K562 (cell line): ENCODE measurements around the gene SMYD1. TPM values are rescaled to one million over a fixed set of nuclear protein-coding genes. Genes with fewer than 3 reads are reported as not detected.

Experiments
- ATAC-seq: fragments of 200-7000 bp; cut with Tn5 transposase; 3 replicates; pipeline ENCODE4 v1.9.1; 2020; ENCODE audit warnings: moderate library complexity
- BruUV-seq: library from RNA; stranded (reverse); fragments of 400-500 nt; replicated peaks from 2 replicates; lab custom pipeline; 2021; lab: Mats Ljungman, UMichigan
- CTCF ChIA-PET: fragments of 300-600 bp; formaldehyde crosslinking; extraction: SDS; loops from one replicate; lab custom pipeline; 2021; ENCODE audit warnings: low intra/inter-chr PET ratio; lab: Yijun Ruan, JAX
- POLR2A ChIA-PET: fragments of 300-600, 350-650 bp; sonication (Branson Sonifier 250); formaldehyde crosslinking; extraction: SDS; loops from one replicate; lab custom pipeline; 2021; ENCODE audit warnings: antibody characterized with exemption, inconsistent platforms; lab: Yijun Ruan, JAX
- DNase-seq, 4 experiments: peaks; one replicate each; pipeline versions ENCODE4 v3.0.0 to v3.0.0-alpha.2; 2011 to 2018; ENCODE audit warnings: low spot score in 3 of 4, mixed read lengths in 3 of 4; ENCODE audit errors: extremely low read depth in 1 of 4
- FAIRE-seq: peaks from 2 replicates; lab custom pipeline; 2011; peaks lifted over from hg19 to GRCh38; lab: Jason Lieb, UNC
- H2AFZ ChIP-seq: 2 replicates; pipeline ENCODE4 v1.6.0; 2011; ENCODE audit warnings: low read depth, low read length, control low read depth, inconsistent platforms
- H3K27ac ChIP-seq: fragments of 200-600 bp; 3 replicates; pipeline ENCODE4 v1.8.0; 2011; ENCODE audit warnings: low read depth, mild to moderate bottlenecking, control low read depth, inconsistent platforms, low read length, moderate library complexity, mixed read lengths; ENCODE audit errors: extremely low read depth
- H3K27me3 ChIP-seq, 2 experiments: fragments of 300-600 bp in 1 of 2; 2 replicates in 1 of 2; 3 replicates in 1 of 2; pipeline versions ENCODE4 v1.6.0 to v1.8.0; 2011; ENCODE audit warnings: inconsistent platforms in 2 of 2, low read length in 2 of 2, mild to moderate bottlenecking in 1 of 2, mixed read lengths in 1 of 2, moderate library complexity in 1 of 2; ENCODE audit not compliant: control insufficient read depth in 2 of 2, insufficient read depth in 2 of 2
- H3K36me3 ChIP-seq: fragments of 300-600 bp; 3 replicates; pipeline ENCODE4 v1.8.0; 2011; ENCODE audit warnings: mild to moderate bottlenecking, low read length, inconsistent platforms; ENCODE audit not compliant: control insufficient read depth, insufficient read depth
- H3K4me1 ChIP-seq, 2 experiments: fragments of 200-600 bp in 1 of 2; replicated peaks in 1 of 2; 2 replicates in 1 of 2; 3 replicates in 1 of 2; pipeline versions ENCODE4 v1.5.1 to v1.8.0; 2011; ENCODE audit warnings: inconsistent platforms in 2 of 2, low read length in 2 of 2, mild to moderate bottlenecking in 1 of 2, mixed read lengths in 1 of 2, moderate library complexity in 1 of 2; ENCODE audit not compliant: control insufficient read depth in 2 of 2, insufficient read depth in 2 of 2
- H3K4me2 ChIP-seq: 2 replicates; pipeline ENCODE4 v1.6.1; 2011; ENCODE audit warnings: low read length, control low read depth, inconsistent platforms, mixed read lengths; ENCODE audit not compliant: insufficient read depth
- H3K4me3 ChIP-seq: fragments of 200-600 bp; sonication (generic), shearing (Covaris generic); 2 replicates; pipeline ENCODE4 v1.5.1; 2016; ENCODE audit warnings: control low read depth, inconsistent platforms
- H3K79me2 ChIP-seq: fragments of 200-600 bp; 3 replicates; pipeline ENCODE4 v1.8.0; 2011; ENCODE audit warnings: low read length, inconsistent platforms; ENCODE audit not compliant: control insufficient read depth, insufficient read depth
- H3K9ac ChIP-seq, 2 experiments: 2 replicates each; pipeline versions ENCODE4 v1.6.0 to v1.6.1; 2011; ENCODE audit warnings: low read depth in 2 of 2, low read length in 2 of 2, control low read depth in 1 of 2, inconsistent platforms in 1 of 2, mild to moderate bottlenecking in 1 of 2, mixed read lengths in 1 of 2; ENCODE audit not compliant: insufficient read depth in 1 of 2
- H3K9me1 ChIP-seq: one replicate; pipeline ENCODE4 v1.6.0; 2011; ENCODE audit warnings: inconsistent platforms, mild to moderate bottlenecking, low read length, moderate library complexity; ENCODE audit not compliant: control insufficient read depth, insufficient read depth
- H3K9me3 ChIP-seq: replicated peaks from 2 replicates; pipeline ENCODE4 v1.5.1; 2011; ENCODE audit warnings: low read depth, low read length, inconsistent platforms; ENCODE audit not compliant: control insufficient read depth, insufficient read depth
- H4K20me1 ChIP-seq: replicated peaks from 2 replicates; pipeline ENCODE4 v1.6.1; 2011; ENCODE audit warnings: low read length, inconsistent platforms, mixed read lengths; ENCODE audit not compliant: control insufficient read depth, insufficient read depth
- C11orf30 ChIP-seq: fragments of 450-650 bp; IDR thresholded peaks from 2 replicates; pipeline ENCODE4 v1.6.1; 2016; ENCODE audit warnings: low read depth, mild to moderate bottlenecking
- CEBPB ChIP-seq: fragments of 450-650 bp; IDR thresholded peaks from 2 replicates; pipeline ENCODE4 v1.6.1; 2016; ENCODE audit warnings: missing genetic modification characterization, missing compliant biosample characterization
- GABPA ChIP-seq: fragments of 200-800 bp; sonication (Bioruptor generic); conservative IDR thresholded peaks from 2 replicates; pipeline ENCODE4 v1.6.1; 2016; ENCODE audit warnings: low read depth, missing genetic modification characterization, missing compliant biosample characterization
- MAFG ChIP-seq: fragments of 450-650 bp; conservative IDR thresholded peaks from 2 replicates; pipeline ENCODE4 v1.6.1; 2016; ENCODE audit warnings: missing genetic modification characterization, missing compliant biosample characterization
- MCM3 ChIP-seq: fragments of 450-650 bp; IDR thresholded peaks from 2 replicates; pipeline ENCODE4 v1.6.1; 2016
- NFE2 ChIP-seq: IDR thresholded peaks from 2 replicates; pipeline ENCODE4 v1.6.1; 2014; ENCODE audit warnings: antibody characterized with exemption, low read depth
- NFIC ChIP-seq: fragments of 450-650 bp; IDR thresholded peaks from 2 replicates; pipeline ENCODE4 v1.6.1; 2017; ENCODE audit warnings: mild to moderate bottlenecking, inconsistent platforms
- PHTF2 ChIP-seq: fragments of 250-450 bp; sonication (Bioruptor Pico); IDR thresholded peaks from 2 replicates; pipeline ENCODE4 v1.5.0; 2021; ENCODE audit warnings: mild to moderate bottlenecking
- SMAD2 ChIP-seq: fragments of 150-350 bp; IDR thresholded peaks from 2 replicates; pipeline ENCODE4 v1.6.1; 2014; ENCODE audit warnings: low read depth, mild to moderate bottlenecking, low read length
- SPI1 ChIP-seq: IDR thresholded peaks from 2 replicates; pipeline ENCODE4 v1.6.1; 2011; ENCODE audit warnings: low read depth, low read length, control low read depth, borderline replicate concordance
- ZNF212 ChIP-seq: fragments of 450-650 bp; formaldehyde crosslinking; IDR thresholded peaks from 2 replicates; pipeline ENCODE4 v1.4.0; 2020; ENCODE audit warnings: mild to moderate bottlenecking
- ZNF316 ChIP-seq: fragments of 450-650 bp; IDR thresholded peaks from 2 replicates; pipeline ENCODE4 v1.6.1; 2016
- WGBS: fragments of 100-300 bp; shearing (Covaris generic); methylation state at CpG from one replicate; pipeline ENCODE4 v1.1.6; 2016; ENCODE audit warnings: low coverage, mixed read lengths; ENCODE audit not compliant: insufficient coverage; ENCODE audit errors: missing lambda C conversion rate; 5-methylcytosine and 5-hydroxymethylcytosine counted together
- in situ Hi-C: fragments of 300-500 bp; cut with MboI; formaldehyde crosslinking; loops from 4 replicates; pipeline ENCODE4 v1.15.0; 2018; ENCODE audit warnings: inconsistent platforms, mixed read lengths
- intact Hi-C: fragments of 100-400 bp; cut with micrococcal nuclease; formaldehyde crosslinking; loops from 2 replicates; pipeline ENCODE4 v1.14.2; 2022
- polyA plus RNA-seq, 8 experiments: library from polyadenylated mRNA; depleted of rRNA in 4 of 8; stranded (reverse) in 5 of 8; unstranded in 3 of 8; fragments of >200 nt; fragmentation: Nextera tagmentation in 2 of 8; fragmentation: Illumina TruSeq in 1 of 8; extraction: Ambion mirVana in 2 of 8; extraction: Trizol in 1 of 8; gene quantifications; 2 replicates each; pipeline versions ENCODE4 v1.2.1 to v1.2.3, GENCODE V29; 2011 to 2014; ENCODE audit warnings: inconsistent platforms in 1 of 8, missing spikeins in 1 of 8
- total RNA-seq, 7 experiments: library from RNA; depleted of rRNA in 6 of 7; stranded (reverse); fragments of >200 nt in 6 of 7; fragmentation: Illumina TruSeq in 2 of 7; extraction: Trizol in 2 of 7; gene quantifications; 2 replicates each; pipeline versions ENCODE4 v1.2.1 to v1.2.3, GENCODE V29; 2011 to 2021; ENCODE audit warnings: low replicate concordance in 1 of 7
- TF ChIP-seq, protein P1 (sequence below), 2 experiments: IDR thresholded peaks; 2 replicates each; pipeline ENCODE4 v1.6.1; 2011; ENCODE audit warnings: borderline replicate concordance in 1 of 2, control low read depth in 1 of 2, low read depth in 1 of 2, low read length in 1 of 2, mild to moderate bottlenecking in 1 of 2, mixed read lengths in 1 of 2, moderate library complexity in 1 of 2; ENCODE audit not compliant: insufficient read depth in 1 of 2, insufficient read length in 1 of 2, poor library complexity in 1 of 2, severe bottlenecking in 1 of 2; ENCODE audit errors: extremely low read depth in 1 of 2
- TF ChIP-seq, protein P2 (sequence below): fragments of 250-450 bp; sonication (Bioruptor Pico); IDR thresholded peaks from 2 replicates; pipeline ENCODE4 v1.8.0; 2022; ENCODE audit warnings: moderate library complexity, mild to moderate bottlenecking, inconsistent platforms

Gene SMYD1
- total and polyA plus RNA-seq, 9 of the 15 experiments (the other 6 are each of a cell fraction or from before 2014, with no cell fraction given) = not detected

DNA sequence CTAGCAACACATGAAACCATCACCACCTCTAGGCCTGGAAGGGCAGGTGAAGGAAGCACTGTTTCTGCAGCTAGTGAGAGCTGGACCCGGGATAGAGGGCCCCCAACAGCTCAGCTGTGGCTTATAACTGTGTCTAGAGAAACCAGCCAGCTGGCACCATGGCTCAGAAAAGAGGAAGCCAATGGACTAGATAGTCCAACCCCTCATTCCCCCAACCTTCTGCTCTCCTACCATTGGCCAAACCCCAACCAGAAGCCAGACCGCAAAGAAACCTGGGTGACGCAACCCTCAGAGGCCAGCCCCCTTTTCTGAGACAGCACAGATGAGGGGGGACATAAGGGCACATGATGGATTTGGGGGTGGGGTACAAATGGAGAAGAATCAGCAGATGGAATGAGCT is 24.3 kb downstream of the SMYD1 start:
- no peaks in the 10 kb centered on the region for H3K36me3 ChIP-seq
- in situ Hi-C loops = no loop called here
- H3K9me3 ChIP-seq = no peaks in the 10 kb centered on the region
- ChIA-PET POLR2A (no interaction called here), CTCF (no interaction called here)
- no peak overlapping the region for H3K9ac ChIP-seq
- H3K79me2 ChIP-seq = no peaks in the 10 kb centered on the region
- 31% methylated on average over 3 of the region's 3 CpGs for WGBS
- peaks cover 3 to 16% of the 10 kb centered on the region in 2 experiments; a peak in 3 of 5 replicates for H3K4me1 ChIP-seq
- intact Hi-C loops = no loop called here
- TF ChIP-seq SPI1 = peak; percentile 73
- TF ChIP-seq GABPA = no peak
- TF ChIP-seq, protein P1, sequence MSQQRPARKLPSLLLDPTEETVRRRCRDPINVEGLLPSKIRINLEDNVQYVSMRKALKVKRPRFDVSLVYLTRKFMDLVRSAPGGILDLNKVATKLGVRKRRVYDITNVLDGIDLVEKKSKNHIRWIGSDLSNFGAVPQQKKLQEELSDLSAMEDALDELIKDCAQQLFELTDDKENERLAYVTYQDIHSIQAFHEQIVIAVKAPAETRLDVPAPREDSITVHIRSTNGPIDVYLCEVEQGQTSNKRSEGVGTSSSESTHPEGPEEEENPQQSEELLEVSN (IDR thresholded peaks at IDR 0.05; ENCODE audit: borderline replicate concordance in 1 of 2, extremely low read depth in 1 of 2, insufficient read depth in 1 of 2, insufficient read length in 1 of 2, low read depth in 1 of 2, low read length in 1 of 2, poor library complexity in 1 of 2, severe bottlenecking in 1 of 2) = no peak
- H3K9me1 ChIP-seq = no peaks in the 10 kb centered on the region
- no peak overlapping the region for H2AFZ ChIP-seq
- FAIRE-seq (no peak), DNase-seq (no peak), ATAC-seq (no peak)
- H3K27ac ChIP-seq = no peak overlapping the region
- H3K27me3 ChIP-seq = peaks cover 0 to 5% of the 10 kb centered on the region in 2 experiments; a peak in 2 of 5 replicates
- BruUV-seq = no TSS peak
- no peak overlapping the region for H3K4me2 ChIP-seq
- H3K4me3 ChIP-seq = no peak overlapping the region
- no peaks in the 10 kb centered on the region for H4K20me1 ChIP-seq

DNA sequence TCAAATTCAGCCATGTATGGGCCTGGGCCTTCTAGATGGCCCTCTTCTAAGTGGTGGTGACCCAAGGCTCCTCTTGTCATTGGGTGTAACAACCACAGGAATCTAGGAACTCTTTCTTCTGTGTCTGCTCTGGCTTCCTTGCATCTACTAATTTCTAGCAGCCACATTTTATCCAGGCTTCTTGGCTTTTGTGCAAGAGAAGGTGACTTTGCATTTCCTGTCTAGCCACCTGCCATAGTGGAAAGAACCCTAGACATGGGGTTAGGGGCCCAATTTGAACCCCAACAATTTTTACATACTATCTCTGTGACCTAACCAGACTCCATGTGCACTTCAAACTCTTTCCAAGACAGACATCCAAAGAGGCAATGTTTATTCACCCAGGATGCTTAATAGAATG is 25.1 kb downstream of the SMYD1 start:
- ChIA-PET POLR2A (no interaction called here), CTCF (no interaction called here)
- TF ChIP-seq ZNF316 (peak; percentile 35; the same call in 1 of the 2 replicates), SMAD2 (no peak), MCM3 (no peak), CEBPB (tag) (0 out of 2 replicates have a peak, but pooled peaks have one; percentile 8), NFIC (0 out of 2 replicates have a peak, but pooled peaks have one; percentile 21), PHTF2 (CRISPR knock-in tag) (no peak), C11orf30 (peak; percentile 58; the same call in 1 of the 2 replicates), ZNF212 (CRISPR knock-in tag) (no peak), NFE2 (peak; percentile 51), MAFG (tag) (peak; percentile 75)
- TF ChIP-seq, protein P2, sequence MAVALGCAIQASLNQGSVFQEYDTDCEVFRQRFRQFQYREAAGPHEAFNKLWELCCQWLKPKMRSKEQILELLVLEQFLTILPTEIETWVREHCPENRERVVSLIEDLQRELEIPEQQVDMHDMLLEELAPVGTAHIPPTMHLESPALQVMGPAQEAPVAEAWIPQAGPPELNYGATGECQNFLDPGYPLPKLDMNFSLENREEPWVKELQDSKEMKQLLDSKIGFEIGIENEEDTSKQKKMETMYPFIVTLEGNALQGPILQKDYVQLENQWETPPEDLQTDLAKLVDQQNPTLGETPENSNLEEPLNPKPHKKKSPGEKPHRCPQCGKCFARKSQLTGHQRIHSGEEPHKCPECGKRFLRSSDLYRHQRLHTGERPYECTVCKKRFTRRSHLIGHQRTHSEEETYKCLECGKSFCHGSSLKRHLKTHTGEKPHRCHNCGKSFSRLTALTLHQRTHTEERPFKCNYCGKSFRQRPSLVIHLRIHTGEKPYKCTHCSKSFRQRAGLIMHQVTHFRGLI = no peak
- Histone ChIP-seq H3K79me2 (no peaks in the 10 kb centered on the region), H3K27ac (no peak overlapping the region), H3K9me1 (no peaks in the 10 kb centered on the region), H3K9ac (no peak overlapping the region), H3K4me3 (no peak overlapping the region), H3K4me2 (no peak overlapping the region), H4K20me1 (no peaks in the 10 kb centered on the region), H2AFZ (0 out of 2 replicates have a peak overlapping the region, but pooled peaks have one; percentile 18), H3K27me3 (peaks cover 0 to 2% of the 10 kb centered on the region in 2 experiments; a peak in 2 of 5 replicates), H3K36me3 (no peaks in the 10 kb centered on the region), H3K9me3 (no peaks in the 10 kb centered on the region), H3K4me1 (peaks cover under 1 to 16% of the 10 kb centered on the region in 2 experiments; a peak in 3 of 5 replicates)
- DNase-seq (no peak), ATAC-seq (no peak), FAIRE-seq (no peak)
- BruUV-seq = no TSS peak
- in situ Hi-C loops = no loop called here
- intact Hi-C loops = no loop called here
